GM20431 (cell line): Measurements from ENCODE around the gene SENP7.
"Not testable (repeated sequence)": the region's sequence is repeated elsewhere in the genome, so short reads cannot be mapped to it uniquely, and the experiment has no call there.

Experiments used
- in situ Hi-C: fragments of 300-500 bp; cut with MseI, MboI; formaldehyde crosslinking; loops from one replicate; pipeline ENCODE4 v1.15.0; 2020; ENCODE audit warnings: low sequenced_read_pairs; ENCODE audit not compliant: unreplicated experiment

The SENP7 gene

GRCh38 chr3:101529816-101530685 is 17.0 kb upstream of the SENP7 start:
- in situ Hi-C loops = no loop called here

- in situ Hi-C loops = no loop called here
Observed at GRCh38 chr3:101527906-101528305, 14.9 kb upstream of the SENP7 start.

- in situ Hi-C loops = no loop called here
Observed at GRCh38 chr3:101527441-101527840, 14.4 kb upstream of the SENP7 start.

GRCh38 chr3:101521211-101521701 is 8.2 kb upstream of the SENP7 start:
- in situ Hi-C loops = no loop called here

- in situ Hi-C loops = no loop called here
Observed at GRCh38 chr3:101519685-101520365, 6.8 kb upstream of the SENP7 start.

DNA sequence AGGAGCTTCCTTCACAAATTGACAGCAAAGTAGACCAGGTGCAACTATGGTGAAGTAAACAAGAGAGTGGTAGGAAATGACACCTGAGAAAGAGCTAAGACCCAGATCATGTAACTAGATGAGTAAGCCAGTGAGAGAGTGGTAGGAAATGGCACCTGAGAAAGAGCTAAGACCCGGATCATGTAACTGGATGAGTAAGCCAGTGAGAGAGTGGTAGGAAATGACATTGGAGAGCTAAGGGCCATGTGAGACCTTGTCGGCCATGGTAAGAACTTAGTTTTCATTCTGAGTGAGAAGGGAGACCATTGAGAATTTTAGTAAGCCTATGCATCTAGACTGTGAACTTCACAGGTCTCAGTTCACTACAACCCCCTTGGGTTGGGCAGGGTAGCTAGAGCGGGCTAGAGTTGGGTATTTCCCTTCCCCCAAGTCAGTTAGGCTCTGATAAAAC is 5.4 kb upstream of the SENP7 start:
- in situ Hi-C loops = no loop called here

- in situ Hi-C loops = no loop called here
Observed at GRCh38 chr3:101513419-101513986, 491 bp upstream of the SENP7 start.

DNA sequence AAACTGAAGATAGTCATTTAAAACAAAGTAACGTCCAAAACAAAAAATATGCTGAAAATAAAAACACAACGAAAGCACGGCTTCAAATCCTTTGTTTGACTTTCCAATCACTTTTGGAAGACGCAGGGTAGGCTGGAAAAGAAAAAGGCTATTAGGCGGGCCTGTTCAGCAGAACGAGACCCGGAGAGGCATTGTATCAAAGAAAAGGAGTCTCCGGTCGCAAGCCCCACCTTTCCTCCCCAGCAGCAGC is 691 bp downstream of the SENP7 start:
- in situ Hi-C loops = no loop called here

DNA sequence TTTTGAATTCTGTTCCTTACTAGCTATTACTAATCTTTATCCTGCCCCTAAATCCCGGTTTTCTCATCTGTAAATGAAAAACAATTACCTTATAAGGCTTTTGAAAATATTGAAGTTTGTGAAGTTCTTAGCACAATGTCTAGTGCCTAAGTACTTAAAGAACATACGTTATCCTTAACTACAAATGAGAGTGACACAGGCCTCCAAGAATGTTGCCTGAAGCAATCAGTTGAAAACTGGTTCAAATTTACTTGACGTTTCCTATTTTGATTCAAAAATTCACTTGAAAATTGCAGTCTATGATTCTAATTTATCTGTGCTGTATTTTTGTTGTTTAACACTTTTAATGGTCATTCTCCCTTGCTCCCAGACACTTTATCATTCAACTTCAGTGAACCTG is 3.2 kb downstream of the SENP7 start:
- in situ Hi-C loops = no loop called here

- in situ Hi-C loops = no loop called here
Observed at GRCh38 chr3:101509281-101509680, 3.7 kb downstream of the SENP7 start.

DNA sequence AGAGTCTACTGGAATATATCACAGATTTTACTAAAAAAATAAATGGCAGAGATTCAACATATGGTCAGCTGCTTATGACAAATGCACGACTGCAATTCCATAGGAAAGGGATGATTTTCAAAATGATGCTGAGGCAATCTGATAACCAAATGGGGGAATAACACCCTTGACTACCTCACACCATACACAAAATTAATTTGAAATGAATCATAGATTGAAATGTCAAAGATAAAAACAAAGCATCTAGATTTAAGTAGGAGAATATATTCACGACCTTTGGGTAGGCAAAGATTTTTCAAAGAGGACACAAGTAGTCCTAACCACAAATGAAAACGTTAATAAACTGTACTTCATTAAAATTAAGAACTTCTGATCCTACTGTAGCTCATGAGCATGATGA is 11.2 kb downstream of the SENP7 start:
- in situ Hi-C loops = no loop called here

GRCh38 chr3:101500208-101500607 is 12.8 kb downstream of the SENP7 start:
- in situ Hi-C loops = no loop called here

GRCh38 chr3:101497803-101498202 is 15.2 kb downstream of the SENP7 start:
- in situ Hi-C loops = no loop called here

DNA sequence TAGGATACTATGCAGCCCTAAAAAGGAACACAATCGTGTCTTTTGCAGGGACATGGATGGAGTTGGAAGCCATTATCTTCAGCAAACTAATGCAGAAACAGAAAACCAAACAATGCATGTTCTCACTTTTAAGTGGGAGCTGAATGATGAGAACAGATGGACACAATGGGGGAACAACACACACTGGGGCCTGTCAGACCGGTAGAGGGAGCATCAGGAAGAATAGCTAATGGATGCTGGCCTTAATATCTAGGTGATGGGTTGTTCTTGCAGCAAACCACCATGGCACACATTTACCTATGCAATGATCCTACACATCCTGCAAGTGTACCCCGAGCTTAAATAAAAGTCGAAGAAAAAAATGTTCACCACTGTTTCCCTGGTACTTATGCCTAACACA is 17.5 kb downstream of the SENP7 start:
- in situ Hi-C loops = no loop called here

DNA sequence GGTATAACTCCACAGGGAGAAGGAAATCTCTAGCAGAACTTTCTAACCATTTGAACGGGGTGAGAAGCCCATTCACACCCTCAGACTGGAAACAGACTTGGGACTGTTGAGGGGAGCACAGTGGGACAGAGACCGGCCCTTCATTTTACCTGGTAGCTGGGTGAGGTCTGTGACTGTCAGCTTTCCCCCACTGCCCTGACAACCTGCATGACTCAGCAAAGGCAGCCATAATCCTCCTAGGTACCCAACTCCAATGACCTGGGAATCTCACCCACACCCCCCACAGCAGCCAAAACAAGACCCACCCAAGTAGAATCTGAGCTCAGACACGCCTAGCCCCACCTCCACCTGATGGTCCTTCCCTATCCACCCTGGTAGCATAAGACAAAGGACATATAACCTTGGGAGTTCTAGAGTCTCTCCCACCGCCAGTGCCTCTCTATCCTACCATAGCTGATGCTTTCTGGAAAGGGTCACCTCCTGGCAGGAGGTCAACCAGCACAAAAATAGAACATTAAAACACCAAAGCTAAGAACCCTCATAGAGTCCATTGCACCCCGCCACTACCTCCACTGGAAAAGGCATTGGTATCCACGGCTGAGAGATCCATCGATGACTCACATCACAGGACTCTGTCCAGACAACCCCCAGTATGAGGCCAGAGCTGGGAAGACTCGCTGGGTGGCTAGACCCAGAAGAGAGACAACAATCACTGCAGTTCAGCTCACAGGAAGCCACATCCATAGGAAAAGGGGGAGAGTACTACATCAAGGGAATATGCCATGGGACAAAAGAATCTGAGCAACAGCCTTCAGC is 28.0 kb downstream of the SENP7 start:
- in situ Hi-C loops = no loop called here

GRCh38 chr3:101478980-101479379 is 34.0 kb downstream of the SENP7 start:
- in situ Hi-C loops = no loop called here

GRCh38 chr3:101474841-101475552 is 38.0 kb downstream of the SENP7 start:
- in situ Hi-C loops = not testable (repeated sequence)

GRCh38 chr3:101468676-101469075 is 44.3 kb downstream of the SENP7 start:
- in situ Hi-C loops = not testable (repeated sequence)

DNA sequence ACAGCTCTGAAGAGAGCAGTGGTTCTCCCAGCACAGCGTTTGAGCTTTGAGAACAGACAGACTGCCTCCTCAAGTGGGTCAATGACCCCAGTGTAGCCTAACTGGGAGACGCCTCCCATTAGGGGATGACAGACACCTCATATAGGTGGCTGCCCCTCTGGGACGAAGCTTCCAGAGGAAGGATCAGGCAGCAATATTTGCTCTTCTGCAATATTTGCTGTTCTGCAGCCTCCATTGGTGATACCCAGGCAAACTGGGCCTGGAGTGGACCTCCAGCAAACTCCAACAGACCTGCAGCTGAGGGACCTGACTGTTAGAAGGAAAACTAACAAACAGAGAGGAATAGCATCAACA is 45.7 kb downstream of the SENP7 start:
- in situ Hi-C loops = not testable (repeated sequence)
